Mucosa of descending colon (tissue), 3 donors: Measurements from ENCODE around the gene FAM120AOS. TPM values are rescaled to one million over a fixed set of nuclear protein-coding genes. Genes with fewer than 3 reads are reported as not detected.

Experiments used
- ATAC-seq: fragments of 200-7000 bp; cut with Tn5 transposase; one replicate; pipeline ENCODE4 v1.9.1; 2020; ENCODE audit warnings: mild to moderate bottlenecking, moderate library complexity
- DNase-seq, 3 donors: peaks; one replicate each; pipeline ENCODE4 v3.0.0-alpha.2; 2020
- H3K36me3 ChIP-seq: fragments of 200-600 bp; one replicate; pipeline ENCODE4 v1.8.0; 2021; ENCODE audit warnings: low read depth, mild to moderate bottlenecking
- H3K4me1 ChIP-seq: fragments of 200-600 bp; one replicate; pipeline ENCODE4 v1.8.0; 2021; ENCODE audit warnings: low read depth, mild to moderate bottlenecking
- H3K4me3 ChIP-seq: fragments of 200-600 bp; one replicate; pipeline ENCODE4 v1.8.0; 2021; ENCODE audit warnings: mild to moderate bottlenecking
- H3K9me3 ChIP-seq: fragments of 200-600 bp; one replicate; pipeline ENCODE4 v1.8.0; 2021; ENCODE audit warnings: mild to moderate bottlenecking
- CTCF ChIP-seq: fragments of 200-600 bp; IDR thresholded peaks from one replicate; pipeline ENCODE4 v1.8.0; 2022; ENCODE audit warnings: antibody characterized with exemption, mild to moderate bottlenecking
- intact Hi-C, 2 donors: fragments of 100-400 bp; cut with DNase I in 1 of 2; cut with micrococcal nuclease in 1 of 2; formaldehyde crosslinking; loops; one replicate each; pipeline versions ENCODE4 v1.11.0 to v1.11.1; 2022; cut with DNase I, micrococcal nuclease
- total RNA-seq, 3 donors: library from RNA; stranded (reverse); fragmentation: NEBNext Ultra II Directional in 2 of 3; extraction: Animal tissue kit (Norgen Biotek cat#: 25700) in 2 of 3; gene quantifications; one replicate each; pipeline versions ENCODE4 v1.2.1 to v1.2.4, GENCODE V29; 2021 to 2023
- donor health status: DM: no; HTN: no; CAD: no; lungs with moderate emphysema.
- donor health status: DM: no; HTN: no; CAD: no.
- donor health status: DM: no; HTN: yes; CAD: no.

The FAM120AOS gene
- total RNA-seq, 3 donors from 2014 or later = 72.0 to 88.4 (median 73.3) TPM

GRCh38 chr9:93463638-93464248 is 10.4 kb upstream of the FAM120AOS start:
- DNase-seq (no peak), ATAC-seq (no peak)
- Histone ChIP-seq H3K9me3 (no peaks in the 10 kb centered on the region), H3K4me3 (no peak overlapping the region), H3K4me1 (peaks cover 73% of the 10 kb centered on the region), H3K36me3 (no peaks in the 10 kb centered on the region)
- intact Hi-C loops = no loop called here
- TF ChIP-seq CTCF = no peak

- H3K4me3 ChIP-seq = no peak overlapping the region
- intact Hi-C loops = no loop called here
- no peak for DNase-seq
- no peaks in the 10 kb centered on the region for H3K9me3 ChIP-seq
- ATAC-seq = no peak
- no peak for TF ChIP-seq CTCF
- H3K4me1 ChIP-seq = peaks cover 77% of the 10 kb centered on the region
- no peaks in the 10 kb centered on the region for H3K36me3 ChIP-seq
These were observed 8.4 kb upstream of the FAM120AOS start for GRCh38 chr9:93461821-93462220.

- no peak for TF ChIP-seq CTCF
- intact Hi-C loops = no loop called here
- Histone ChIP-seq H3K4me1 (peaks cover 77% of the 10 kb centered on the region), H3K4me3 (no peak overlapping the region), H3K9me3 (no peaks in the 10 kb centered on the region), H3K36me3 (no peaks in the 10 kb centered on the region)
- no peak for ATAC-seq
- no peak for DNase-seq
These were observed 8.0 kb upstream of the FAM120AOS start for GRCh38 chr9:93461414-93461743.

GRCh38 chr9:93460689-93461413 is 7.5 kb upstream of the FAM120AOS start:
- H3K4me1 ChIP-seq = peaks cover 76% of the 10 kb centered on the region
- H3K4me3 ChIP-seq = no peak overlapping the region
- H3K9me3 ChIP-seq = no peaks in the 10 kb centered on the region
- intact Hi-C loops = no loop called here
- TF ChIP-seq CTCF = no peak
- DNase-seq = no peak
- ATAC-seq = peak; percentile 47
- H3K36me3 ChIP-seq = no peaks in the 10 kb centered on the region

GRCh38 chr9:93459432-93459847 is 6.1 kb upstream of the FAM120AOS start:
- no peaks in the 10 kb centered on the region for H3K9me3 ChIP-seq
- peaks cover 74% of the 10 kb centered on the region for H3K4me1 ChIP-seq
- ATAC-seq (no peak), DNase-seq (no peak)
- no peak for TF ChIP-seq CTCF
- H3K36me3 ChIP-seq = no peaks in the 10 kb centered on the region
- H3K4me3 ChIP-seq = no peak overlapping the region
- intact Hi-C loops = no loop called here
